DMS79 (cell line): ENCODE measurements around the gene PIGT.
"Not testable (repeated sequence)": the region's sequence is repeated elsewhere in the genome, so short reads cannot be mapped to it uniquely, and the experiment has no call there.

Experiments
- DNase-seq: peaks from one replicate; lab custom pipeline; 2025; lab: John Stamatoyannopoulos, UW

PIGT gene

GRCh38 chr20:45462711-45463509 lies 47.0 kb downstream of the PIGT start:
- DNase-seq, result no peak

- DNase-seq, result no peak
Measured at GRCh38 chr20:45463709-45464108, 47.8 kb downstream of the PIGT start.

- no peak for DNase-seq
Measured at GRCh38 chr20:45465491-45466266, 49.7 kb downstream of the PIGT start.

- no peak for DNase-seq
Measured at GRCh38 chr20:45467172-45467571, 51.2 kb downstream of the PIGT start.

GRCh38 chr20:45467861-45468260 lies 51.9 kb downstream of the PIGT start:
- no peak for DNase-seq

- no peak for DNase-seq
Measured at GRCh38 chr20:45469336-45470261, 53.7 kb downstream of the PIGT start, which contains the start of gene WFDC2. Gene WFDC2 (plus strand): TSS chr20:45469753. CDS start chr20:45469782, 29 bp downstream.

GRCh38 chr20:45470262-45470931 lies 54.5 kb downstream of the PIGT start:
- DNase-seq, result no peak

- DNase-seq, result no peak
Measured at GRCh38 chr20:45470937-45471336, 55.0 kb downstream of the PIGT start.

GRCh38 chr20:45472286-45472685 lies 56.3 kb downstream of the PIGT start:
- not testable (repeated sequence) for DNase-seq
